CD14-positive monocyte (primary cell): ENCODE results near the gene PCDHB13. TPM values are rescaled to one million over a fixed set of nuclear protein-coding genes. Genes with fewer than 3 reads are reported as not detected.
"Not testable (repeated sequence)": the region's sequence is repeated elsewhere in the genome, so short reads cannot be mapped to it uniquely, and the experiment has no call there.

Experiments
- DNase-seq, 3 donors: peaks; one replicate each; pipeline ENCODE4 v3.0.0-alpha.2; 2011 to 2022
- H2AFZ ChIP-seq: 2 replicates; pipeline ENCODE4 v1.6.0; 2012; ENCODE audit warnings: mild to moderate bottlenecking, low read depth, low read length, inconsistent platforms; ENCODE audit not compliant: insufficient read depth, poor library complexity, severe bottlenecking
- H3K27ac ChIP-seq, 2 donors: 1 replicate in 1 of 2; 2 replicates in 1 of 2; pipeline ENCODE4 v1.5.1; 2012 to 2013; ENCODE audit warnings: low read length in 2 of 2, control low read depth in 1 of 2, inconsistent platforms in 1 of 2, low read depth in 1 of 2, mild to moderate bottlenecking in 1 of 2
- H3K27me3 ChIP-seq, 2 donors: one replicate each; pipeline versions ENCODE4 v1.6.0 to v1.6.1; 2011 to 2013; ENCODE audit warnings: low read length in 2 of 2; ENCODE audit not compliant: control insufficient read depth in 2 of 2, insufficient read depth in 2 of 2
- H3K36me3 ChIP-seq, 2 donors: replicated peaks in 1 of 2; 1 replicate in 1 of 2; 2 replicates in 1 of 2; pipeline versions ENCODE4 v1.5.1 to v1.6.1; 2012 to 2013; ENCODE audit warnings: low read length in 2 of 2, control low read depth in 1 of 2, inconsistent platforms in 1 of 2, mild to moderate bottlenecking in 1 of 2; ENCODE audit not compliant: insufficient read depth in 2 of 2, control insufficient read depth in 1 of 2
- H3K4me1 ChIP-seq, 2 donors: 1 replicate in 1 of 2; 2 replicates in 1 of 2; pipeline versions ENCODE4 v1.5.1 to v1.6.1; 2012 to 2013; ENCODE audit warnings: low read length in 2 of 2, control low read depth in 1 of 2, inconsistent platforms in 1 of 2, mild to moderate bottlenecking in 1 of 2, moderate library complexity in 1 of 2; ENCODE audit not compliant: insufficient read depth in 2 of 2, control insufficient read depth in 1 of 2
- H3K4me2 ChIP-seq: replicated peaks from 2 replicates; pipeline ENCODE3; 2012; ENCODE audit warnings: low read length, moderate library complexity, mild to moderate bottlenecking; ENCODE audit not compliant: poor library complexity, severe bottlenecking; ENCODE audit errors: extremely low read depth
- H3K4me3 ChIP-seq, 3 experiments: fragments of 200-600 bp in 1 of 3; sonication (generic) in 1 of 3; replicated peaks in 1 of 3; 1 replicate in 2 of 3; 2 replicates in 1 of 3; pipeline ENCODE4 v1.5.1; 2011 to 2013; ENCODE audit warnings: low read length in 3 of 3, mild to moderate bottlenecking in 3 of 3, control low read depth in 2 of 3, low read depth in 2 of 3, inconsistent platforms in 1 of 3, moderate library complexity in 1 of 3
- H3K79me2 ChIP-seq: 2 replicates; pipeline ENCODE4 v1.6.0; 2012; ENCODE audit warnings: mild to moderate bottlenecking, control low read depth, inconsistent platforms, low read length, moderate library complexity; ENCODE audit not compliant: insufficient read depth
- H3K9ac ChIP-seq: 2 replicates; pipeline ENCODE4 v1.6.0; 2017; ENCODE audit warnings: low read length, mild to moderate bottlenecking; ENCODE audit not compliant: insufficient read depth, poor library complexity, severe bottlenecking
- H3K9me3 ChIP-seq, 2 donors: replicated peaks in 1 of 2; 1 replicate in 1 of 2; 2 replicates in 1 of 2; pipeline versions ENCODE4 v1.5.1 to v1.6.1; 2012 to 2013; ENCODE audit warnings: low read length in 2 of 2, control low read depth in 1 of 2; ENCODE audit not compliant: control insufficient read depth in 1 of 2, insufficient read depth in 1 of 2
- H4K20me1 ChIP-seq: 2 replicates; pipeline ENCODE4 v1.6.0; 2012; ENCODE audit warnings: mild to moderate bottlenecking, low read length, control low read depth, moderate library complexity; ENCODE audit not compliant: insufficient read depth
- H3K27ac Mint-ChIP-seq, 7 donors: one replicate each; pipeline ENCODE4 v1.8.0; 2020; ENCODE audit warnings: mild to moderate bottlenecking in 7 of 7, mixed read lengths in 7 of 7, moderate library complexity in 6 of 7, inconsistent platforms in 2 of 7
- H3K27me3 Mint-ChIP-seq, 3 donors: one replicate each; pipeline ENCODE4 v1.8.0; 2021 to 2022; ENCODE audit warnings: low read depth in 3 of 3, mild to moderate bottlenecking in 3 of 3, mixed read lengths in 3 of 3, moderate library complexity in 3 of 3, inconsistent platforms in 1 of 3
- H3K36me3 Mint-ChIP-seq, 2 donors: one replicate each; pipeline ENCODE4 v1.8.0; 2020; ENCODE audit warnings: mixed read lengths in 2 of 2, inconsistent platforms in 1 of 2, mild to moderate bottlenecking in 1 of 2
- H3K4me1 Mint-ChIP-seq: one replicate; pipeline ENCODE4 v1.8.0; 2020; ENCODE audit warnings: mild to moderate bottlenecking, mixed read lengths
- H3K4me3 Mint-ChIP-seq, 2 donors: one replicate each; pipeline ENCODE4 v1.8.0; 2020; ENCODE audit warnings: mild to moderate bottlenecking in 2 of 2, mixed read lengths in 2 of 2, moderate library complexity in 1 of 2
- H3K9me3 Mint-ChIP-seq, 7 donors: one replicate each; pipeline ENCODE4 v1.8.0; 2020 to 2022; ENCODE audit warnings: mixed read lengths in 7 of 7, mild to moderate bottlenecking in 6 of 7, moderate library complexity in 6 of 7, inconsistent platforms in 2 of 7
- WGBS: methylation state at CpG from one replicate; pipeline ENCODE4 v1.1.5; 2013; ENCODE audit warnings: missing lambda C conversion rate; ENCODE audit not compliant: insufficient coverage; 5-methylcytosine and 5-hydroxymethylcytosine counted together
- intact Hi-C, 2 donors: fragments of 100-400 bp; cut with micrococcal nuclease; formaldehyde crosslinking; loops; one replicate each; pipeline versions ENCODE4 v1.15.0 to v1.15.1; 2023
- polyA plus RNA-seq, 3 donors: library from polyadenylated mRNA; depleted of rRNA in 1 of 3; unstranded in 2 of 3; stranded (reverse) in 1 of 3; fragments of 300-500 nt in 2 of 3; fragments of >200 nt in 1 of 3; fragmentation: Illumina TruSeq in 2 of 3; gene quantifications; 1 replicate in 2 of 3; 2 replicates in 1 of 3; pipeline ENCODE4 v1.2.3, GENCODE V29; 2012 to 2021
- TF ChIP-seq, protein P1 (sequence below): fragments of 200-600 bp; IDR thresholded peaks from one replicate; pipeline ENCODE4 v1.8.0; 2022; ENCODE audit warnings: antibody characterized with exemption, mild to moderate bottlenecking

PCDHB13 gene
- polyA plus RNA-seq, 3 donors: not detected

DNA sequence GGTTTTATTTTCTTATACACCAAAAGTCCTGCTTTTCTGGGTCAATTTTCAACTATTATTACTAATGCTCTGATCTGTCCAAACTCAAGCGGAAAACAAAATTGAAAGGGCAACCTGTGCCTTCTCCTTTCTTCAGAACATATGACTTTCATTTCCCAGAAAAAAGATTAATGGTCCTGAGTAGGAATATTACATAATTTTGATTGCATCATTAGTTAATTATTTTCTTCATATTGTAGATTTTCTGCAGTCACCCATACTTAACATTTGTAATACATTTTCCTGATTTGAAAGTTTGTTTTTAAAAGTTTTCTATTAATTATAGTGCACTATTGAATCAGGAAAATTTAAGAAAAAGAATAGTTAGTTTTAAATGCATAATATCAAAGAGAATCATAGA lies 37.8 kb upstream of the PCDHB13 start:
- Mint-ChIP-seq H3K9me3 (peaks cover 23 to 39% (median 32%) of the 10 kb centered on the region in 7 donors), H3K36me3 (peaks cover 0 to 2% of the 10 kb centered on the region in 2 donors), H3K4me1 (no peaks in the 10 kb centered on the region), H3K27me3 (peaks cover 2 to 15% (median 10%) of the 10 kb centered on the region in 3 donors), H3K4me3 (no peak overlapping the region), H3K27ac (no peak overlapping the region)
- H2AFZ ChIP-seq: no peak overlapping the region
- H3K27ac ChIP-seq: no peak overlapping the region
- TF ChIP-seq, protein P1, sequence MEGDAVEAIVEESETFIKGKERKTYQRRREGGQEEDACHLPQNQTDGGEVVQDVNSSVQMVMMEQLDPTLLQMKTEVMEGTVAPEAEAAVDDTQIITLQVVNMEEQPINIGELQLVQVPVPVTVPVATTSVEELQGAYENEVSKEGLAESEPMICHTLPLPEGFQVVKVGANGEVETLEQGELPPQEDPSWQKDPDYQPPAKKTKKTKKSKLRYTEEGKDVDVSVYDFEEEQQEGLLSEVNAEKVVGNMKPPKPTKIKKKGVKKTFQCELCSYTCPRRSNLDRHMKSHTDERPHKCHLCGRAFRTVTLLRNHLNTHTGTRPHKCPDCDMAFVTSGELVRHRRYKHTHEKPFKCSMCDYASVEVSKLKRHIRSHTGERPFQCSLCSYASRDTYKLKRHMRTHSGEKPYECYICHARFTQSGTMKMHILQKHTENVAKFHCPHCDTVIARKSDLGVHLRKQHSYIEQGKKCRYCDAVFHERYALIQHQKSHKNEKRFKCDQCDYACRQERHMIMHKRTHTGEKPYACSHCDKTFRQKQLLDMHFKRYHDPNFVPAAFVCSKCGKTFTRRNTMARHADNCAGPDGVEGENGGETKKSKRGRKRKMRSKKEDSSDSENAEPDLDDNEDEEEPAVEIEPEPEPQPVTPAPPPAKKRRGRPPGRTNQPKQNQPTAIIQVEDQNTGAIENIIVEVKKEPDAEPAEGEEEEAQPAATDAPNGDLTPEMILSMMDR: no peak
- H3K4me3 ChIP-seq: no peak overlapping the region
- no peaks in the 10 kb centered on the region for H4K20me1 ChIP-seq
- H3K9ac ChIP-seq: no peak overlapping the region
- intact Hi-C loops: no loop called here
- DNase-seq: no peak
- no peaks in the 10 kb centered on the region for H3K79me2 ChIP-seq
- H3K36me3 ChIP-seq: no peaks in the 10 kb centered on the region
- H3K4me1 ChIP-seq: no peaks in the 10 kb centered on the region
- H3K9me3 ChIP-seq: peaks cover 47 to 66% of the 10 kb centered on the region in 2 donors
- WGBS: no CpG with 5 or more reads among the region's 1 CpG
- H3K27me3 ChIP-seq: peaks cover 8 to 9% of the 10 kb centered on the region in 2 donors
- no peak overlapping the region for H3K4me2 ChIP-seq

DNA sequence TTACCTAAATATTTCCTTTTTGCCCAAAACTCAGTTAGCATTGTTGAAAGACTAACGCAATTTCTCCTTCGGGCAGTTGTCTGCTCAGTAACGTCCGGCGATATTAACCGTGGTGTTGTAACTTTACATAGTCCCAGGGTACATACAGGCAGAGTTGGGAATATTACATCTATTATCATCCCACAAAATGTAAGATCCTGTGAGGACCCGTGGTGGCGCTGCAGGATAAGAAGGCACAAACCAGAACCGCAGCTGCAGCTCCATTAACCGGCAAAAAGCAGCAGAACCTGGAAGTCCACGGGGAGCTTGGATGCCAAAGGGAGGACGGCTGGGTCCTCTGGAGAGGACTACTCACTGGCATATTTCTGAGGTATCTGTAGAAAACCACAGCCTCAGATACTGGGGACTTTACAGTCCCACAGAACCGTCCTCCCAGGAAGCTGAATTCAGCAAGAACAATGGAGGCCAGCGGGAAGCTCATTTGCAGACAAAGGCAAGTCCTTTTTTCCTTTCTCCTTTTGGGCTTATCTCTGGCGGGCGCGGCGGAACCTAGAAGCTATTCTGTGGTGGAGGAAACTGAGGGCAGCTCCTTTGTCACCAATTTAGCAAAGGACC lies 36.0 kb upstream of the PCDHB13 start, which contains the start of gene PCDHB8:
TSS of gene PCDHB8 (plus strand) at position 214 of the 615 bp plus-strand sequence. CDS start at position 459, 245 bp downstream.
- H3K4me2 ChIP-seq, H3K9ac ChIP-seq, H3K27ac ChIP-seq, H3K4me1 ChIP-seq, H3K4me3 Mint-ChIP-seq, H3K36me3 ChIP-seq, DNase-seq, intact Hi-C loops, H3K27ac Mint-ChIP-seq, H3K4me3 ChIP-seq, H3K36me3 Mint-ChIP-seq, H3K79me2 ChIP-seq, H4K20me1 ChIP-seq, H2AFZ ChIP-seq, H3K4me1 Mint-ChIP-seq: not testable (repeated sequence)
- peaks cover 2 to 21% (median 10%) of the 10 kb centered on the region in 3 donors for H3K27me3 Mint-ChIP-seq
- H3K9me3 ChIP-seq: peaks cover 53 to 69% of the 10 kb centered on the region in 2 donors
- peaks cover 8 to 14% of the 10 kb centered on the region in 2 donors for H3K27me3 ChIP-seq
- peaks cover 18 to 39% (median 38%) of the 10 kb centered on the region in 7 donors for H3K9me3 Mint-ChIP-seq
- WGBS: no CpG with 5 or more reads among the region's 18 CpGs

DNA sequence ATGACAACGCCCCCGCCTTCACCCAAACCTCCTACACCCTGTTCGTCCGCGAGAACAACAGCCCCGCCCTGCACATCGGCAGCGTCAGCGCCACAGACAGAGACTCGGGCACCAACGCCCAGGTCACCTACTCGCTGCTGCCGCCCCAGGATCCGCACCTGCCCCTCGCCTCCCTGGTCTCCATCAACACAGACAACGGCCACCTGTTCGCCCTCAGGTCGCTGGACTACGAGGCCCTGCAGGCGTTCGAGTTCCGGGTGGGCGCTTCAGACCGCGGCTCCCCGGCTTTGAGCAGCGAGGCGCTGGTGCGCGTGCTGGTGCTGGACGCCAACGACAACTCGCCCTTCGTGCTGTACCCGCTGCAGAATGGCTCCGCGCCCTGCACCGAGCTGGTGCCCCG lies 34.3 kb upstream of the PCDHB13 start:
- H3K4me3 ChIP-seq, H3K9ac ChIP-seq, DNase-seq, intact Hi-C loops, H4K20me1 ChIP-seq, H3K36me3 Mint-ChIP-seq, H3K4me1 Mint-ChIP-seq, H3K4me3 Mint-ChIP-seq, H3K36me3 ChIP-seq, H2AFZ ChIP-seq, H3K27ac ChIP-seq, H3K79me2 ChIP-seq, H3K27ac Mint-ChIP-seq, H3K4me1 ChIP-seq, H3K4me2 ChIP-seq: not testable (repeated sequence)
- Histone ChIP-seq H3K9me3 (peaks cover 46 to 65% of the 10 kb centered on the region in 2 donors), H3K27me3 (peaks cover 8 to 16% of the 10 kb centered on the region in 2 donors)
- Mint-ChIP-seq H3K27me3 (peaks cover 2 to 25% (median 9%) of the 10 kb centered on the region in 3 donors), H3K9me3 (peaks cover 14 to 35% (median 32%) of the 10 kb centered on the region in 7 donors)
- 52% methylated on average over 8 of the region's 39 CpGs for WGBS

DNA sequence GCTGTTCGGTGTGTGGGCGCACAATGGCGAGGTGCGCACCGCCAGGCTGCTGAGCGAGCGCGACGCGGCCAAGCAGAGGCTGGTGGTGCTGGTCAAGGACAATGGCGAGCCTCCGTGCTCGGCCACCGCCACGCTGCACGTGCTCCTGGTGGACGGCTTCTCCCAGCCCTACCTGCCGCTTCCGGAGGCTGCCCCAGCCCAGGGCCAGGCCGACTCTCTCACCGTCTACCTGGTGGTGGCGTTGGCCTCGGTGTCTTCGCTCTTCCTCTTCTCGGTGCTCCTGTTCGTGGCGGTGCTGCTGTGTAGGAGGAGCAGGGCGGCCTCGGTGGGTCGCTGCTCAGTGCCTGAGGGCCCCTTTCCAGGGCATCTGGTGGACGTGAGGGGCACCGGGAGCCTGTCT lies 33.8 kb upstream of the PCDHB13 start:
- H3K9ac ChIP-seq, H3K4me3 Mint-ChIP-seq, DNase-seq, H4K20me1 ChIP-seq, H3K36me3 Mint-ChIP-seq, H3K4me1 Mint-ChIP-seq, H2AFZ ChIP-seq, H3K4me2 ChIP-seq, H3K27ac Mint-ChIP-seq, H3K36me3 ChIP-seq, H3K4me1 ChIP-seq, H3K27ac ChIP-seq, intact Hi-C loops, H3K4me3 ChIP-seq, H3K79me2 ChIP-seq: not testable (repeated sequence)
- peaks cover 14 to 38% (median 31%) of the 10 kb centered on the region in 7 donors for H3K9me3 Mint-ChIP-seq
- H3K27me3 Mint-ChIP-seq: peaks cover 4 to 28% (median 12%) of the 10 kb centered on the region in 3 donors
- peaks cover 45 to 60% of the 10 kb centered on the region in 2 donors for H3K9me3 ChIP-seq
- 34% methylated on average over 16 of the region's 32 CpGs for WGBS
- peaks cover 8 to 20% of the 10 kb centered on the region in 2 donors for H3K27me3 ChIP-seq
